Right forelimb (tissue), 1 donor: Measurements from ENCODE around the gene PHACTR3.

Experiments
- DNase-seq: peaks from one replicate; pipeline ENCODE4 v3.0.0-alpha.2; 2018

The PHACTR3 gene

DNA sequence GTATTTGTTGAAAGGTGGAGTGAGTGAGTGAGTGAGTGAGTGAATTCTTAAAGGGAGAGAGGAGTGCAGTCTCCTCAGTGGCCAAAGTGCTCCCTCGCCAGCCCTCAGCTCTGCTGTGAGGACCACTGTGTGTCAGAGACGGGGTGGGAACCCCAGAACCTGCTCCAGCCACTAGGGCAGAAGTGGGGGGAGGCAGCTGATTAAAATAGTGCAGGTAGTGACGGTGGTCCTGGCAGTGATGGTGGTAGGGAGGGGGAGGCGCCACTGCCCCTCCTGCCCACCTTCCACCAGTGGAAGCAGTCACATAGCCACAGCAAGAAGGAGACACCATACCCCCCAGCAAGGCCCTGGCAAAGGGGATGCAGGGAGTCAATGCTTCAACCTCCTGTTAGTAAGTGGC is 133.5 kb downstream of the PHACTR3 start:
- peak; percentile 10 for DNase-seq

DNA sequence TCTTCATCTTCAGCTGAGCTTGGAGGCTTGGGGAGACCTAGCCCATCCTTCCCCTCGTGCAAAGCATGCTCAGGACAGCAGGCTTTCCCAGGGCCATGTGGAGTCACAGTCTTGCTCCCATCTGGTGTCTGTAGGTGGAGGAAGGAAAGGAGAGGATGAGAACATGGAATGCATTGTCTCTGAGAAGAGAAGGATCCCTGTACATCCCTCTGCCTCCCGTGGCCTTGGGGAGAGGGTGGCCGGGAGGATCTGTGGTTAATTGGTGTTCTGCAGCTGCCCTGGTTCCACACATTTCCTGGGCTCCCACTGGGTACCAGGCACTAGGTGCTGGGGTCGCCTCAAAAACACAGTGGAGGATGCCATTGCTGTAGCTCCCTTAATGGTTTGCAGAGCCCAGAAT is 134.5 kb downstream of the PHACTR3 start:
- DNase-seq = peak; percentile 3

DNA sequence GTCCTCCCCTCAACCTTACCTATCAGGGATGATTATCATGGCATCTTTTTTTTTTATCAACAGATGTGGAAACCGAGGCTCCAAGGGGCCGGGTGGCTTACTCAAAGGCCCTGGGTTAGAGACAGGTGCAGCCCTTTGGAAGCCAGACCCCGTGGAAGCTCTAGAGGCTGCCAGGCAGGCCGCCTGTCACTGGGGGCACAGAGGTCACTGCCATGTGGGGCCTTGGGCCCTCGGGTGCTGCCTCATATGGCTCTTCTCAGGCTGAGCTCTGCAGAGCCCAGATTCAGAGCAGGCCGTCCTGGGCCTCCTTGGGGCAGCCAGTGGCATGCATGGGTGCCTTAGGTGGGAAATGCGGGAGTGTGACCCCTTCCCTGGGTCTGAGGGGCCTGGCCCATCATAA is 136.3 kb downstream of the PHACTR3 start:
- no peak for DNase-seq

DNA sequence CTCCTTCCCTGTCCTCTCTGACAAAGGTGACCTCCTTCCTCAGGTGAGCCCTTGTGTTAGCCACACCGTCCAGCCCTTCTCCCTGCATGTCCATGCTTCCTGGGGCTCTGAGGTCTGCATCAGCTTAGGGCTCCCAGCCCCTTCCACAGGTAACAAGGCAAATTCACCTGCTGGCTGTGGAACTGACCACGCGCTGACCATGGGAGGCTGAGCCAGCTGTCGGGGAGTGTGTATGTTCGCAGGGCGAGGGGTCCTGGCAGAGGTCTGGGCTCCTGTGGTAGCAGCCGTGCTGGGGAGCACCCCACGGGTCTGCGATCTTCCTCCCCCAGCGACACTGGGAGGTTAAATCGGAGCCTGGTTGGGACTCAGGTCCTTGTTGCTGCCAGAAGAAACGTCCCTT is 136.7 kb downstream of the PHACTR3 start:
- DNase-seq = no peak

DNA sequence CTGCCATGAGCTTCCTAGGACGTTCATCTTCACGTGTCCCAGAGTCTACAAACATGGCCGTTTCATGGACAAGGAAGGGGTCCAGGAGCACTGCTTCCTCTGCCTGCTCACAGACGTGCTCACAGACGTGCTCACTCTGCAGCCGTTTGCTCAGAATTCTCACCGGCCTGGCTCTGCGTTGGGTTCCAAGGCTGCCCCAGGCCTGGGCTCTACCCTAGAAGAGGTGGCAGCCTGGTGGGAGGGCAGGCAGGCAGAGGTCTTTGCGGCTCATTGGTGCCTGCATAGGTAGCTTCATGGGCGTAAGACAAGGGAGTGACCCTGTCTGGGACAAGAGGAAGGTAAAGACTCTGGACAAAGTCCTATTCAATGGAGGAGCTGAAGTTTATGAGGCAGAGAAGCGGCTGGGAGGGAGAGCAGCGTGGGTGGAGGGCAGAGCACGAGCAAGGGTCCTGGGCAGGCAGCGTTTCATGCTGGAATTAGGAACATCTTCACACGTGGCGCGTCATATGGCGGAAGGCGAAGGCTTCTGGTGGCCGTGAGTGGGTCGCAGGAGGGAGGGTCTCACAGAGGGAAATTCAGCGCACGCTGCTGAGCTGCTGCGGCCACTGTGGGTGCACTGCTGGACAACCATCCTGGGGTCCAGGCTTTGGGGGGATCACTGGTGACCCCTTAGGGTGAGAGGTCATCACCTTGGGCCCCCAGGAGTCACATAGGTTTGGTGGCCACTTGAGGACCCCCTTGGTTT is 138.2 kb downstream of the PHACTR3 start:
- no peak for DNase-seq

DNA sequence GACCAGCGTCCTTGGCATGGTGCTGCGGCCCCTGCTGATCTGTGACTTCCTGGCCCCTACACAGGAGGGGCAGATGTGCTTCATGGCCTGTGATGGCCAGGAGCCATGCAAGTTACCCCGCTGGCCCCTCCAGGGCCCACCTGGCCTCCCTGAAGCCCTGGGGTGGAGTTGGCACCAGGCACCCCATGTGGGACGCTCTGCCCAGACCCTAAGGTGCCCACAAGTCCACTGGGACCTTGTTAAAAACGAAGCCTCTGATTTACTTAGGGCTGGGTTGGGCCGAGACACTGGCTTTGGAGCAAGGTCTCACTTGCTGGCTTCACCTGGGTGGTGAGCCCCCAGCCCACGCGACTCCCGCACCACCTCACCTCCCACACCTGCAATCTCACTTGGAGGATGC is 139.0 kb downstream of the PHACTR3 start:
- no peak for DNase-seq

DNA sequence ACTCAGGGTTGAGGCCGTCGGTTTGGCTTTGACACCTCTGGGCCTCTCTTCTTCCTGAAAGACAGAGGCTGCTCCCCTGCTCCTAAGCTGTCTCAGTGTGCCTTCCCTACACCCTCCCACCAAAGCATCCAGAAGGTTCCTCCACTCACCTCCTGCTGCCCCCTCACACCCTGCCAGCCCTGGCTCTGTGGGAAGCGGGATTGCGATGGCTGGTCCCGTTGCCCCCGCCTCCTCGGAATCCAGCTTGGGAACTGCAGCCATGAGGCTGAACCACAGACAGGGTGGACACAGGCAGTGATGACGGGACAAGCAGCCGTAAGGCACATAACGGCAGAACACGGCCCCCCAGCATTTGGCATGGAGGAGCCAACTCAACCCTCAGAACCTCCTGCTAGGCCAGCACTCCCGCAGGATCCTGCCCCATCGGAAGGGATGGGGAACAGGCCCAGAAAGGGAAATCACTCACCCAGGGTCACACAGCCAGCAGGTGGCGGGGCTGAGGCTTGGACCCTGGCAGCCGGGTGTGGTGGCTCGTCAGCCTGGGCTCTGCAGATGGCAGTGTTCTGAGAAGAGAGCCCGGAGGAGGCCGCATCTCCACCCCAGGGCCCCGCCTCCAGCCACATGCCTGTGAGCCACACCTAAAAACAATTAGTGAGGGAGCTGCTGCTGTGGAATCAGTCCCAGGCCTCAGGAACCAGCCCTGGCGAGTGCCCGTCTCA is 139.6 kb downstream of the PHACTR3 start:
- no peak for DNase-seq

DNA sequence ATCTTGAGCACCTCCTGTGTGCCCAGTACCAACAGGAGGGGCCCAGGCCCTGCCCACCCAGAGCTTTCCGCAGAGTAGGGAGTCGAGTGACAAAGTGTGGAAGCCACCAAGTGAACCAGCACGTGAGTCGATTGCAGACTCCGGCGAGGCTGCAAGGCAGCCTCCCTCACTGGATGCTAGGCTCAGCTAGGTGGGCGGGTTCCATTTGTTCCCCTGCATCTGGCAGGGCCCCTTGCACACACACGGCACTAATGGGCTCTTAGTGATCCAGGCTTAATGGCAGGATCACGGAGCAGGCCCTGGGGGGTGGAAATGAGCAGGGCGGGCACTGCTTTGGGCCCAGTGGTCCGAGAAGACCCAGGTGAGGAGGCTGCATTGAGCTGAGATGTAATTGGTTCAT is 140.4 kb downstream of the PHACTR3 start:
- no peak for DNase-seq

DNA sequence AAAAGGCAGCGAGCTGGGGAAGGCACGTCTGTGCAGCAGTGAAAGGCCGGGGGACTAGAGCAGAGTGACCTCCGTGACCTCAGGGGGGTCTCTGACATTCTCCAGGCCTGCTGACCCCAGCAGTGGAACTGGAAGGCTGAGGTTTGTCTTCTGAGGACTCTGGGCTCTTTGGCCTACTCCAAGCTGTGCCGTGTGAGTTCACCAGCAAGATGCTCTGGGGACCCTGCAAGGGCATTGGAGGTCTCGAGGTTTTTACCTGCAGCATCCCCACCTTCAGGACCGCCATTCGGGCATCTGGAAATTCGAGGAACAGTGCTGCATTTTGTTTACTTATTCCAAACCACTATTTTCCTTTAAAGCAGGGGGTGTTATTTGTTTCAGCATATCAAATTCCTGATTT is 140.9 kb downstream of the PHACTR3 start:
- no peak for DNase-seq

DNA sequence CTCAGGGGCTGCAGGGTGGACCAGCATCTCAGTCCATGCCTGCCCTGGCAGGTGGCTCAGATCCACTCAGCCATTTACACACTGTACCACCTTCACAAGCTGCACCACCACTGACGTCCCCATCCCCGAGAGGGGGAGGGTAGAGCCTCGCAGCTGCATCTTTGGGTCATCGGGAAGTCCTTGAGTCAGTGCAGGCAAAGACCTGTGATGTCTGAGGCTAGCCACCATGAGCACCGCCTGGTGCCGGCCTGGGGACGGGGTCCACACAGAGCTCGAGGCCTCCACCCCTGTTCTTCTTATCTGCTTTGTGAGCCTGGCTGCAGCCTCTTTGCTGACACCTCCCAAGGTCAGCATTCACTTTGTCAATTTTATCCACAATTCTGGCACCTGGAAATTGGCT is 141.4 kb downstream of the PHACTR3 start:
- no peak for DNase-seq

DNA sequence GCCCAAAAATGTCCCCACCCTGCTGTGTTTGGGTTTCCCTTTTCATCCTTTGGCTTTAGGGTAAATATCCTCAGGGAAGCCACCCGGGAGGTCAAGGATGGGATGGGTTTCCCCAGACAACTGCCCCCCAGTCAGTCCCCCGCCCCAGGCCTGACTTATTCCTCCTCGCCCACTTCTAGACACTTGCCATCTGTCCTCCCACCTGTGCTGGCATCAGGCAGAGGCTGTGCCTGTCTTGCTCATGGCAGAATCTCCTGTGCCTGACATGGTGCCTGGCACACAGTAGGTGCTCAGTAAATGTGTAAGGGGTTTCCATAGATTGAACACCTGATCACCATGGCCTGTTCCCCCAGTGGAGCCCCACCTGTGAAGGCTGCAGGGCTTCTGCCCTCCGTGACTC is 141.8 kb downstream of the PHACTR3 start:
- DNase-seq = no peak

DNA sequence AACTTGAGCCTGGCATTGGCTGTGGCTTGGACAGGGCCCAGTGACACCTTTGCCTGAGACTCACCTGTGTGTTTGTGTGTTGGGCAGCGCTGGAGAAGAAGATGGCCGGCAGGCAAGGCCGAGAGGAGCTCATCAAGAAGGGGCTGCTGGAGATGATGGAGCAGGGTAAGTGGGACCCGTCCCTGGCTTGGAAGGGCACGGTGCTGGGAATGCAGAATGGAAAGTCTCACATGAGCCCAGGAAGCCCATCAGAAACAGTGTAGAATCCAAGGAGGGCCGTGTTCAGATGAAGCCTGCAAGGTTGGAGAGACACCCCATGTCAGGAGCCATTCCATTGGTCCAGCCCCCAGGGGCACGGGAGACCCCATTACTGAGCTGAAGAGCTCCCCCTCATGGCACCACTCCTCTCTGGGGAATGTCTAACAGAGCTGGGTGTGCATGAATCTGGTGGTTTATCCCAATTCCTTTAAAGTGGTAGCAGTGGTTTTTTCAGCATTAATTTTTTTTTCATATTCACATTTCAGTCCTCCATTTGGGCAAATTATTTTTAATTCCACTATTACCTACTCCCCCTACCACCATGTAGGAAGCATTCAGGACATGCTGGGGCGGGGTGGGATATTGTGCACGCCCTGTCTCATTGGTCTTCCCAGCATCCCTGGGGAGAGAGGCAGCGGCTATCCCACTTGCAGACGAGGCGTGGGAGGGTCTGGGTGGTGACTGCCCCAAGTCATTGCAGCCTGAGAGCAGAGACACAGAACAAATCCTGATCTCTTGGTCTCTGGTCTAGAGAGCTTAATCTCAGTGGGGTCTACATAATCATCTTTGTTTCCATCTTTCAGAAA is 143.6 kb downstream of the PHACTR3 start:
- no peak for DNase-seq

DNA sequence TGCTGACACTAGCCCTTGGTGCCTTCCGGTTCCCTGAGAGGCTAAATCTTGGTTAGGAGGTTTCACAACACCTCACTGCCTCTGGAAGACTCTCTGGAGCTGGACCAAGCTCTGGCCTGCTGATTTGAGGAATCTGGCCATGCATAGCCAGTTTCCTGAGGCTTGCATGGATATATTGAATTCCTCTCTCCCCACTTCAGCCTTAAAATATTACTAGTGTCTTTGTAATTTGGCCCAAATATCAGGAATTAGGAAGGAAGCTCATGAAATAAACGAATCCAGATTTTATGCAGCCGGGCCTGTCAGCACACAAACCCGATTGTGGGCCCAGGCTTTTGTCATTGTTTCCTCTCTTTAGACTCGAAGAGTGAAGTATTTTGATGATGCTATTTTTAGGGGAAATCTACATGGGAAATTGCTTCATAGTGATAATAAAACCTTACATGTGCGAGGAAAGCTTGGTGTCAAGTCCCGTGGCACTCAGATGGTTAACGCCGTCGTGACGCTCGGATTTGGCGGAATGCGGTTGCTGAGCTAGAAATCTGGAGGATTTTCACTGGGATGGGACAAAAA is 144.4 kb downstream of the PHACTR3 start:
- DNase-seq = peak; percentile 73

DNA sequence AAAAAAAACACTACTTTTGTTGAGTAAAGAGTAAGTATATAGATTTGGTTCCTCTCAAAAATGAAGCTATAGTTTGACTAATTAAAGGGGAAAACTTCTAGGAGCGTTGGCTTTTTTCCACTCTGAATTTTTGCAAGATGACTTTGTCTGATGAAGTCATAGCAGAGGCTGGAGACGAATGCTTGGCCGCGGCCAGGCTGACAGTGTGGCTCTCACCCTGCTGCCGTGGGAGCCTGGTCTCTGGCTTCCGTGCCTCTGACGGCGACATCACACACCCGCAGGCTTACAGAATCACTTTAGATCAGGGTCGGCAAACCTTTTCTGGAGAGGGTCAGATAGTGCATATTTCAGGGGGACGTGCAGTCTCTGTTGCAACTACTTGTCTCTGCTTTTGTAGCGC is 145.0 kb downstream of the PHACTR3 start:
- no peak for DNase-seq

DNA sequence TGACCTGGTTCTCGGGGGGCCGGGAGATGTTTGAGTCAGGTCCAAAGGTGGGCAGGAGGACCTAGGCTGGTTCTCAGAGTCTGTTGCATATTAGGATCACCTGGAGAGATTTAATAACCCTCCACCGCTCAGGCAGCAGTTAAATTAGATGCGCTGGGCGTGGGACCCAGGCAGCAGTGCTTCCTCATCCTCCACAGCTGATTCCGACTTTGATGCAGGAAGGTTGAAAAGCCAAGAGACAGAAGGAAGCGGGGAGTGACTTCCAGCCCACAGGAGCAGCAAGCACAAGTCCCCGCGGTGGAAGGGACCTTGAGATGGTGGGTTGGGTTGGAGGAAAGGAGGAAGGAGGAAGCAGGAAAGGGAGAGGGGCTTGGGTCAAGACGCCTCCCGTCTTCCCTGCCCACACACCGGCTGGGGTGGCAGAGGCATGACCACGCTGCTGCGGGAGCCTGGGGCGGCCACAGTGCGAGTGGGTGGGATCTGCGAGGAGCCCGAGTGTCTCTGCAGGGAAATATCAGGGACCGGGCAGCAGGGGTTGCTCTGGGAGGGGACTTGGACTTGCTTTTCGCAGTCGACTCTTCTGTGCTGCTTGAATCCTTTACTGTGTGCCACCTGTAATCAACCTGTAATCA is 146.0 kb downstream of the PHACTR3 start:
- no peak for DNase-seq

DNA sequence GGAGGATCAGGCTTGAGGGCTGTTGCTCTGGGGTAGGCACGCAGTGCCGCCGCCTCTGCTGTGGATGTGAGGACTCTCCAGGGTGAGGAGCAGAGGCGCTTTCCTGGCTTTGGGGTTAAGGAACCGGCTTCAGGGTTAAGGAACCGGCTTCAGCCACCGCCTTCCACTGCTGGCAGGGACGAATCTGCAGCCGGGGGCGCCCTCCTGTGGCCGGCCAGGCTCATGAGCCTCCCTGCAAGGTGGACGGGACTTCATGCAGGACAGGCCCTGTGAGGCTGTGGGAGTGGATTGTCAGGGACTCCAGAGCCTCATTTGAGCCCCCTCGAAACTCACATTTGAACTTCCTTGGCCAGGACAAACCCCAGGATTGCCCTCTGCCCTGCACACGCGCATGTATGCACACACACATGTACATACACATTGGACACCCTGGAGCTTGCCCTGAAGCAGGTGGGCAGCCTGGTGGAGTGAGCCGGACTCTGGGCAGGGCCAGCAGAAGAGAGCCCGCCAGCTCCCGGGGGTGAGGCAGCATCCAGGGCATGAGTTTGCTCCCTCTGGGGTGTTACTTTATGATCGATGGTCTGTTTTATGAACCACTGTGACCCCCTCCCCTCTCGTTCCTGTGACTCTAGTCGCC is 146.9 kb downstream of the PHACTR3 start:
- peak; percentile 88 for DNase-seq

DNA sequence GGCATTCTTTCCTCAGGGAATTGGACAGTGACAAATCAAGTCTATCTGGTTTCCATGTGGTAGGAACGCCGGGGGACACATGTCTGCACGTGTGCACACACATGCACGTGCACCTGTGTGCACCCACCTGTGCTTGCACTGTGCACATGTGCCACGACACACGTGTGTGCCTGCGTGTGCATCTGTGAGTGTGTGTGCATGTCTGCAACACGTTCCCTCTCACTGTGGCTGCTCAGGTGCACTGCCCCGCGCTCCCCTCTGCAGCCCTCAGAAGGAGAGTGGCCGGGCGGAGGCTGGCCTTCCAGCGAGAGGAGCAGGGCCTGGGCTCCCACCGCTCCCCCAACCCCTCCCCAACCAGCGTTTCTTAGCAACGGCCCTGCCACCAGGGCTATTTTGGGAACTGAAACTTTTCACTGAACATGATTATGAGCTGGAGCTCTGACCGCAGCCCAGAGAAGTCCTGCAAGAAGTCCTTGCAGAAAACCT is 147.8 kb downstream of the PHACTR3 start:
- DNase-seq = peak; percentile 67

DNA sequence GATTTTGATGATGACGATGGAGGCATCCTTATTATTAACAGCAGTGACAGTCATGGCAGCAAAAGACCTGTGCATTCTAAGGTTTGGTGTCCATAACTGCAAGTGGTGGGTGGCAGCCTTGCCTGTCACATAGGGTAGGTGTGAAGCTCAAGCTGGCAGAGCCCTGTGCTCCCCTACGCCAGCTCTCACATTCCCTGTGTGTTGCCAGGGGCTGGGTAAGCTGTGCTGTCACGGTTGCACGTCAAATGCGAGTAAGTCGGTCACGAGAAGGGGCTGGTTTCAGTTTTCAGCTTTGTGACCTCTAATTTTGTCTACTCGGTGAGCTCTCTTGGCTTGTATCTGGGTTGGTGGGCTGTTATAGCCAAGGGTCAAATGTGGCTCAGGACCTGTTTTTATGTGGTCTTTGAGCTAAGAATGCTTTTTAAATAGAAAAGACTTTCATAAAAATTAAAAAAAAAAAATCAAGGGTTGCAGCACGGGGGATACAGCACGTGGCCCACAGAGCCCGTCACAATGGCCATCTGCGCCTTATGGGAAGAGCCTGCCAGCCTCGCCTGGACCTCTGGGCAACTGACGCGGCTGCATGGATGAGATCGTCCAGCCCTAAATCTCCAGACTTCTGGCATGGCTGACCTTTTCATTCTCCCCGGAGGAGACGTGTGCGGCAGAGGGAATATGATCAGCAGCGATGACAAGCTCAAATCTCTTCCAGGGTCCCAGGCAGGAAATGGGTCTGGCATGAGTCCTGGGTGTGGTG is 148.5 kb downstream of the PHACTR3 start:
- no peak for DNase-seq

DNA sequence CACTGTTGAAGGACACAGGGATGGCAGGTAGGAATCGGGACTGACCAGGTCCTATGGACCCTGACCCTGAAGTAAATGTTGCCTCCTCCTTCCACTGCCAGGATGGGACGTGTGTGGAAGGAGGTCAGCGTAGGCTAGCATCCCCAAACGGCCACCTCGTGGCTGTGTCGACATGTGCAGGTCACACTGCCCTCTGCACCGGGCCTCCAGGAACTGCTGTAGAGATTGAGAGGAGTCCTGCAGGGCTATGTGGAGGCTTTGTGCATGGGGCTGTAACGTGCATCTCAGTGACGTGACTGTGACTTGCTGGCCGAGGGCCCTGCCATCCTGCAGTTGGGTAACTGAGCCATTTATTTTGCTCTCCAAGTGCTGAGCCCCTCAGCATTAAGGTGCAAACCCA is 149.5 kb downstream of the PHACTR3 start:
- no peak for DNase-seq

DNA sequence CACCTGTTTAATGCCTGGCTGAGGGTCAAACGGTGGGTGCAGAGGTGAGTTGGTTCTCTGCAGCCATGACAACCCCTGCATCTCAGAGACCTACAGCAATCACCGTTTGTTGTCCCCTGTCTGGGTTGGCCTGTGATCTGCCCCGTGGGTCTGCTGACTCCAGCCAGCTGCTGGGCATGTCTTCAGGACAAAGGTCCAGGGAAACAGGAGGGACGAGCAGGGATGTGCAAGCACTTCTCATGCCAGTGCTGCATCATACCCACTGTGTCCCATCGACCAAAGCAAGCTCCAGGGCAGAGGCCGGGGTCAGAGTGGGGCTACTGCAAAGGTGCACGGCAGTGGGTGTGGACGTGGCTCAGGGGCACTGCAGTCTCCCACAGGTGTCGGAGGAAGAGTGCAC is 150.2 kb downstream of the PHACTR3 start:
- no peak for DNase-seq

DNA sequence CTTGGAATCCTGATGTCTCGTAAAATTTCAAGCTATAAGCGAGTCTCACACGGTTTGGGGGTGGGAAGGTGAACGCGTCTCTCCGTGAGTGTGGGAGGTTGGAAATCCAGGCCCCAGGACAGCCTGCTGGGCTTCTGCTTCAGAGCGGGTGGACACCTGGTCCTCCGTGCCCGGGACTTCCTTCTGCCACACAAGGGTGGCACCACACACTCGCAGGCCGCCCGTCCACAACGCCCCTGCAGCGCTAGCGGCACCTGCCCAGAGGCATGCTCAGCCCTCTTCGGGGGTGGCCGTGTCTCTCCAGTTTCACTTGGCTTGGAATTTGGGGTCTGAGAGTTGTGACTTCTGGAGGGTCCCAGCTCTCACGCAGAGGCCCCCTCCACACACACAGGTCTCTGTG is 151.9 kb downstream of the PHACTR3 start:
- DNase-seq = no peak
